ENCODE results near the gene COMT.
"Not testable (repeated sequence)": the region's sequence is repeated elsewhere in the genome, so short reads cannot be mapped to it uniquely, and the experiment has no call there.

DNA sequence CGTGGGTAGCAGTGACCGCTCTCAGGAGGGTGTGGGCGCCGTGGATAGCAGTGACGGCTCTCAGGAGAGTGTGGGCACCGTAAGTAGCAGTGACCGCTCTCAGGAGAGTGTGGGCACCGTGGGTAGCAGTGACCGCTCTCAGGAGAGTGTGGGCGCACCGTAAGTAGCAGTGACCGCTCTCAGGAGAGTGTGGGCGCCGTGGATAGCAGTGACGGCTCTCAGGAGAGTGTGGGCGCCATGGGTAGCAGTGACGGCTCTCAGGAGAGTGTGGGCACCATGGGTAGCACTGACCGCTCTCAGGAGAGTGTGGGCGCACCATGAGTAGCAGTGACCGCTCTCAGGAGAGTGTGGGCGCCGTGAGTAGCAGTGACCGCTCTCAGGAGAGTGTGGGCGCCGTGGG, 34.7 kb upstream of the COMT start:
- TF ChIP-seq, protein P1, sequence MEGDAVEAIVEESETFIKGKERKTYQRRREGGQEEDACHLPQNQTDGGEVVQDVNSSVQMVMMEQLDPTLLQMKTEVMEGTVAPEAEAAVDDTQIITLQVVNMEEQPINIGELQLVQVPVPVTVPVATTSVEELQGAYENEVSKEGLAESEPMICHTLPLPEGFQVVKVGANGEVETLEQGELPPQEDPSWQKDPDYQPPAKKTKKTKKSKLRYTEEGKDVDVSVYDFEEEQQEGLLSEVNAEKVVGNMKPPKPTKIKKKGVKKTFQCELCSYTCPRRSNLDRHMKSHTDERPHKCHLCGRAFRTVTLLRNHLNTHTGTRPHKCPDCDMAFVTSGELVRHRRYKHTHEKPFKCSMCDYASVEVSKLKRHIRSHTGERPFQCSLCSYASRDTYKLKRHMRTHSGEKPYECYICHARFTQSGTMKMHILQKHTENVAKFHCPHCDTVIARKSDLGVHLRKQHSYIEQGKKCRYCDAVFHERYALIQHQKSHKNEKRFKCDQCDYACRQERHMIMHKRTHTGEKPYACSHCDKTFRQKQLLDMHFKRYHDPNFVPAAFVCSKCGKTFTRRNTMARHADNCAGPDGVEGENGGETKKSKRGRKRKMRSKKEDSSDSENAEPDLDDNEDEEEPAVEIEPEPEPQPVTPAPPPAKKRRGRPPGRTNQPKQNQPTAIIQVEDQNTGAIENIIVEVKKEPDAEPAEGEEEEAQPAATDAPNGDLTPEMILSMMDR (IDR thresholded peaks at IDR 0.05; ENCODE audit: borderline replicate concordance, extremely low read depth, low read length, poor library complexity, severe bottlenecking): not testable (repeated sequence)
- not testable (repeated sequence) for TF ChIP-seq EZH2 (IDR thresholded peaks at IDR 0.05; ENCODE audit: borderline replicate concordance, low read depth, low read length, severe bottlenecking)

Data from DND-41 (cell line).